Measurements from ENCODE around the gene TAF4B. TPM values are rescaled to one million over a fixed set of nuclear protein-coding genes. Genes with fewer than 3 reads are reported as not detected.

Gene TAF4B
- total and polyA plus RNA-seq, 2 experiments from 2014 or later: 1.4 TPM; not detected in 1

GRCh38 chr18:26335571-26336487, 109.6 kb downstream of the TAF4B start:
- no peaks in the 10 kb centered on the region for H4K20me1 ChIP-seq (ENCODE audit: insufficient read depth, poor library complexity, severe bottlenecking)
- H3K27me3 ChIP-seq: no peaks in the 10 kb centered on the region
- no peak overlapping the region for H3K4me3 ChIP-seq
- no peaks in the 10 kb centered on the region for H3K9me3 ChIP-seq (ENCODE audit: low read depth)
- H2AFZ ChIP-seq: no peak overlapping the region
- TF ChIP-seq EZH2phosphoT487 (IDR thresholded peaks at IDR 0.05; ENCODE audit: low read depth, severe bottlenecking, unreplicated experiment): no peak
- TF ChIP-seq EZH2 (IDR thresholded peaks at IDR 0.05; ENCODE audit: borderline replicate concordance): no peak
- TF ChIP-seq, protein P1, sequence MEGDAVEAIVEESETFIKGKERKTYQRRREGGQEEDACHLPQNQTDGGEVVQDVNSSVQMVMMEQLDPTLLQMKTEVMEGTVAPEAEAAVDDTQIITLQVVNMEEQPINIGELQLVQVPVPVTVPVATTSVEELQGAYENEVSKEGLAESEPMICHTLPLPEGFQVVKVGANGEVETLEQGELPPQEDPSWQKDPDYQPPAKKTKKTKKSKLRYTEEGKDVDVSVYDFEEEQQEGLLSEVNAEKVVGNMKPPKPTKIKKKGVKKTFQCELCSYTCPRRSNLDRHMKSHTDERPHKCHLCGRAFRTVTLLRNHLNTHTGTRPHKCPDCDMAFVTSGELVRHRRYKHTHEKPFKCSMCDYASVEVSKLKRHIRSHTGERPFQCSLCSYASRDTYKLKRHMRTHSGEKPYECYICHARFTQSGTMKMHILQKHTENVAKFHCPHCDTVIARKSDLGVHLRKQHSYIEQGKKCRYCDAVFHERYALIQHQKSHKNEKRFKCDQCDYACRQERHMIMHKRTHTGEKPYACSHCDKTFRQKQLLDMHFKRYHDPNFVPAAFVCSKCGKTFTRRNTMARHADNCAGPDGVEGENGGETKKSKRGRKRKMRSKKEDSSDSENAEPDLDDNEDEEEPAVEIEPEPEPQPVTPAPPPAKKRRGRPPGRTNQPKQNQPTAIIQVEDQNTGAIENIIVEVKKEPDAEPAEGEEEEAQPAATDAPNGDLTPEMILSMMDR (IDR thresholded peaks at IDR 0.05; ENCODE audit: poor library complexity): no peak
- peaks cover 12% of the 10 kb centered on the region for H3K4me1 ChIP-seq (ENCODE audit: insufficient read depth)
- H3K9me2 ChIP-seq (replicated peaks; ENCODE audit: insufficient read depth): no peaks in the 10 kb centered on the region
- H3K79me2 ChIP-seq: no peaks in the 10 kb centered on the region
- H3K36me3 ChIP-seq (replicated peaks; ENCODE audit: insufficient read depth, low read depth): no peaks in the 10 kb centered on the region
- 53% methylated on average over 4 of the region's 4 CpGs for WGBS (ENCODE audit: low lambda C conversion rate, missing lambda C conversion rate)
- peak; percentile 24 for DNase-seq (ENCODE audit: low spot score)
- peak overlapping the region; percentile 64 for H3K27ac ChIP-seq
- H3K4me2 ChIP-seq: no peak overlapping the region

DNA sequence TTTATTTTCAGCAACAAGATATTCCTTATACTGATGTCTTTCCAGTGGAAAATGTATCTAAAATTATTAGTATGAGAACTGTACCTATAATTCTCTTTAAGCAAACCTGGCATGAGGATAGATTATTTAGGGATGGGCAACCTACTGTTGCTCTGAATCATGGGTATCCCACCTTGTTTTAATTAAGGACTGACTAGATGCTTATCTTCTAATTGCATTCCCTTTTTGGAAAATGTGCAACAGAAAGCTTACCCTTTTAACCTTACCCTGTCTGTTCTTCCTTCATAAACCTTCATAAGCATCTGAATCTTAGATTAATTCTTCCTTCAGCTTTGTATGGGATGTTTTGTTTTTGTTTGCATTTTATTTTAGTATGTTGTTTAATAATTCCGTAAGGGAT, 110.3 kb downstream of the TAF4B start:
- Histone ChIP-seq H3K27ac (no peak overlapping the region), H3K4me1 (ENCODE audit: insufficient read depth) (peaks cover 12% of the 10 kb centered on the region), H3K79me2 (no peaks in the 10 kb centered on the region), H3K27me3 (no peaks in the 10 kb centered on the region), H2AFZ (no peak overlapping the region), H3K4me2 (no peak overlapping the region), H3K9me2 (replicated peaks; ENCODE audit: insufficient read depth) (no peaks in the 10 kb centered on the region), H3K4me3 (no peak overlapping the region), H3K9me3 (ENCODE audit: low read depth) (no peaks in the 10 kb centered on the region), H3K36me3 (replicated peaks; ENCODE audit: insufficient read depth, low read depth) (no peaks in the 10 kb centered on the region), H4K20me1 (ENCODE audit: insufficient read depth, poor library complexity, severe bottlenecking) (no peaks in the 10 kb centered on the region)
- no peak for TF ChIP-seq EZH2phosphoT487 (IDR thresholded peaks at IDR 0.05; ENCODE audit: low read depth, severe bottlenecking, unreplicated experiment)
- TF ChIP-seq, protein P1 (IDR thresholded peaks at IDR 0.05; ENCODE audit: poor library complexity): no peak
- no peak for TF ChIP-seq EZH2 (IDR thresholded peaks at IDR 0.05; ENCODE audit: borderline replicate concordance)
- 54% methylated on average over 1 of the region's 1 CpG for WGBS (ENCODE audit: low lambda C conversion rate, missing lambda C conversion rate)
- no peak for DNase-seq (ENCODE audit: low spot score)

GRCh38 chr18:26342646-26343045, 116.4 kb downstream of the TAF4B start:
- Histone ChIP-seq H3K36me3 (replicated peaks; ENCODE audit: insufficient read depth, low read depth) (no peaks in the 10 kb centered on the region), H3K4me3 (no peak overlapping the region), H3K4me1 (ENCODE audit: insufficient read depth) (no peaks in the 10 kb centered on the region), H3K27ac (no peak overlapping the region), H3K27me3 (no peaks in the 10 kb centered on the region), H3K9me3 (ENCODE audit: low read depth) (peaks cover 5% of the 10 kb centered on the region), H3K4me2 (no peak overlapping the region), H2AFZ (no peak overlapping the region), H4K20me1 (ENCODE audit: insufficient read depth, poor library complexity, severe bottlenecking) (no peaks in the 10 kb centered on the region), H3K9me2 (replicated peaks; ENCODE audit: insufficient read depth) (no peaks in the 10 kb centered on the region), H3K79me2 (no peaks in the 10 kb centered on the region)
- no peak for DNase-seq (ENCODE audit: low spot score)
- TF ChIP-seq, protein P1 (IDR thresholded peaks at IDR 0.05; ENCODE audit: poor library complexity): no peak
- TF ChIP-seq EZH2 (IDR thresholded peaks at IDR 0.05; ENCODE audit: borderline replicate concordance): no peak
- no peak for TF ChIP-seq EZH2phosphoT487 (IDR thresholded peaks at IDR 0.05; ENCODE audit: low read depth, severe bottlenecking, unreplicated experiment)
